ENCODE data around the gene PPARD.

The PPARD gene

DNA sequence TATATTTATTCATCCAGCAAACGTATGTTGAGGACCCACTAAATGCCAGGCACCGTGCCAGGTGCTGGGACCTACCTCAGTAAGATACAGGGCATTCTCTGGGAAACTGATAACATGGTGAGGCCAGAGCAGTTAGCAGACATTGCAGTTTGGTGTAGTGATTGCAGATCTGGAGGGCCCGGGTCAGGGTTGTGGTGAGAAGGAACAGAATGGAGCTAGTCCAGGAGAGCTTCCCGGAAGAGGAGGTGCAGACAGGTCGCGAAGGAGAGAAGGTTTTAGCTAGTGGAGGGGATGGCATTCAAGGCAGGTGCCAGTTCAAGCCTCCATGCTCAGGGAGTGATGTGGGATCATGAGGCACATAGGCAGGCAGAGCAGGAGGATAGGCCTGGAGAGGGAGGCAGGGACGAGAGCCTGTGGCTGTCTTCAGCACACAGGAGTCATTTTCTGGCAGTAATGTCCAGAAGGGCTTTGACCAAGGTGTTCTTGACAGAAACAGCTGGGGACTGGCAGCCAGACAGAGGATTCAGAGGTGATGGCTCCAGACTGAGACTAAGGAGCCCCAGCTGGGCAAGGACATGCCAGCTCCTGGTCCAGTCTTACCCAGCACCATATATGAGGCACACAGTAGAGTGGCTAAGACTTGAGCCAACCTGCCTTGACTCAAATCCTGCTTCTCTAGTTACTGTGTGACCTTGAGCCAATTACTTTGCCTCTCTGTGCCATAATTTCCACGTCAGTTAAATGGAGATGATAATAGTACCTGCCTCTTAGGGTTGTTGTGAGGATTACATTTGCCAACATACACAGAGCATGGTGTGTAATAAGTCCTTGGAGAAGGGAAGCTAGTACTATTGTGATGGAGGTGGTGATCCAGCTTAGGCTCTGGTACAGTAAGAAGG, 61.4 kb downstream of the PPARD start:
- Histone ChIP-seq H3K27ac (ENCODE audit: low read depth, low read length) (no peak overlapping the region), H3K9ac (ENCODE audit: low read depth in 1 of 2, low read length in 2 of 2) (no peak overlapping the region), H3K36me3 (ENCODE audit: control insufficient read depth in 1 of 2, insufficient read depth in 2 of 2, low read length in 2 of 2) (no peaks in the 10 kb centered on the region)

GRCh38 chr6:35406711-35407485, 64.5 kb downstream of the PPARD start:
- H3K9ac ChIP-seq (ENCODE audit: low read depth in 1 of 2, low read length in 2 of 2): no peak overlapping the region
- no peaks in the 10 kb centered on the region for H3K27me3 ChIP-seq (ENCODE audit: control insufficient read depth in 1 of 2, insufficient read depth in 2 of 2, low read length in 2 of 2)
- no peaks in the 10 kb centered on the region for H3K9me3 ChIP-seq (ENCODE audit: control insufficient read depth in 1 of 2, low read length in 2 of 2)
- H3K4me3 ChIP-seq (ENCODE audit: low read depth in 1 of 2, low read length in 2 of 2): no peak overlapping the region
- H3K36me3 ChIP-seq (ENCODE audit: control insufficient read depth in 1 of 2, insufficient read depth in 2 of 2, low read length in 2 of 2): peaks cover 0 to 7% of the 10 kb centered on the region in 2 donors
- no peak overlapping the region for H3K27ac ChIP-seq (ENCODE audit: low read depth, low read length)
- H3K4me1 ChIP-seq (ENCODE audit: control insufficient read depth in 1 of 2, insufficient read depth in 2 of 2, low read length in 2 of 2): peaks cover 0 to 8% of the 10 kb centered on the region in 2 donors

More for the DNA sequence above, 61.4 kb downstream of the PPARD start:
- Histone ChIP-seq H3K27me3 (ENCODE audit: control insufficient read depth in 1 of 2, insufficient read depth in 2 of 2, low read length in 2 of 2) (no peaks in the 10 kb centered on the region), H3K4me1 (ENCODE audit: control insufficient read depth in 1 of 2, insufficient read depth in 2 of 2, low read length in 2 of 2) (peaks cover 12 to 20% of the 10 kb centered on the region in 2 donors), H3K4me3 (ENCODE audit: low read depth in 1 of 2, low read length in 2 of 2) (no peak overlapping the region), H3K9me3 (ENCODE audit: control insufficient read depth in 1 of 2, low read length in 2 of 2) (no peaks in the 10 kb centered on the region)

GRCh38 chr6:35409245-35409644, 66.9 kb downstream of the PPARD start:
- H3K4me1 ChIP-seq (ENCODE audit: control insufficient read depth in 1 of 2, insufficient read depth in 2 of 2, low read length in 2 of 2): no peaks in the 10 kb centered on the region
- H3K4me3 ChIP-seq (ENCODE audit: low read depth in 1 of 2, low read length in 2 of 2): no peak overlapping the region
- no peaks in the 10 kb centered on the region for H3K9me3 ChIP-seq (ENCODE audit: control insufficient read depth in 1 of 2, low read length in 2 of 2)
- no peaks in the 10 kb centered on the region for H3K27me3 ChIP-seq (ENCODE audit: control insufficient read depth in 1 of 2, insufficient read depth in 2 of 2, low read length in 2 of 2)
- H3K36me3 ChIP-seq (ENCODE audit: control insufficient read depth in 1 of 2, insufficient read depth in 2 of 2, low read length in 2 of 2): peaks cover 4 to 17% of the 10 kb centered on the region in 2 donors
- no peak overlapping the region for H3K9ac ChIP-seq (ENCODE audit: low read depth in 1 of 2, low read length in 2 of 2)
- H3K27ac ChIP-seq (ENCODE audit: low read depth, low read length): no peak overlapping the region

GRCh38 chr6:35410131-35410530, 67.8 kb downstream of the PPARD start:
- H3K27ac ChIP-seq (ENCODE audit: low read depth, low read length): no peak overlapping the region
- H3K36me3 ChIP-seq (ENCODE audit: control insufficient read depth in 1 of 2, insufficient read depth in 2 of 2, low read length in 2 of 2): peaks cover 4 to 22% of the 10 kb centered on the region in 2 donors
- H3K9me3 ChIP-seq (ENCODE audit: control insufficient read depth in 1 of 2, low read length in 2 of 2): no peaks in the 10 kb centered on the region
- H3K4me3 ChIP-seq (ENCODE audit: low read depth in 1 of 2, low read length in 2 of 2): no peak overlapping the region
- H3K9ac ChIP-seq (ENCODE audit: low read depth in 1 of 2, low read length in 2 of 2): no peak overlapping the region
- H3K4me1 ChIP-seq (ENCODE audit: control insufficient read depth in 1 of 2, insufficient read depth in 2 of 2, low read length in 2 of 2): peaks cover 5 to 8% of the 10 kb centered on the region in 2 donors
- H3K27me3 ChIP-seq (ENCODE audit: control insufficient read depth in 1 of 2, insufficient read depth in 2 of 2, low read length in 2 of 2): no peaks in the 10 kb centered on the region

- no peak overlapping the region for H3K9ac ChIP-seq (ENCODE audit: low read depth in 1 of 2, low read length in 2 of 2)
- no peak overlapping the region for H3K27ac ChIP-seq (ENCODE audit: low read depth, low read length)
- H3K4me1 ChIP-seq (ENCODE audit: control insufficient read depth in 1 of 2, insufficient read depth in 2 of 2, low read length in 2 of 2): peaks cover 6 to 8% of the 10 kb centered on the region in 2 donors
- no peaks in the 10 kb centered on the region for H3K27me3 ChIP-seq (ENCODE audit: control insufficient read depth in 1 of 2, insufficient read depth in 2 of 2, low read length in 2 of 2)
- peaks cover 4 to 22% of the 10 kb centered on the region in 2 donors for H3K36me3 ChIP-seq (ENCODE audit: control insufficient read depth in 1 of 2, insufficient read depth in 2 of 2, low read length in 2 of 2)
- H3K9me3 ChIP-seq (ENCODE audit: control insufficient read depth in 1 of 2, low read length in 2 of 2): no peaks in the 10 kb centered on the region
- no peak overlapping the region for H3K4me3 ChIP-seq (ENCODE audit: low read depth in 1 of 2, low read length in 2 of 2)
Measured at GRCh38 chr6:35411066-35411465, 68.7 kb downstream of the PPARD start.

DNA sequence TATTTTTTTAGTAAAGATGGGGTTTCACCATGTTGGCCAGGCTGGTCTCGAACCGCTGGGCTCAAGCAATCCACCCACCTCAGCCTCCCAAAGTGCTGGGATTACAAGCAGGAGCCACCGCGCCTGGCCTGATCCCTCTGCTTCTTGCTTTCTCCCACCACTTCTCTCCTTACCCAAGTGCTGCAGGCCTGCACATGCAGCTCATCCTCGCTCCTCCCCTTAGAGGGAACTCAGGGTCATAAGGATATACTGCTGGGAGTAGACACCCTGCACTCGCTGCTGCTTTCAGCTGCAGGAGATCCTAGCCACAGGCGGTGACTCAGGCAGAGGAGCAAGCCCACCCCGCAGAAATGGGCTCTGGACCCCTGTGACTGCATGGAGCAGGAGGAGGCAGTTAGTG, 69.7 kb downstream of the PPARD start:
- Histone ChIP-seq H3K4me1 (ENCODE audit: control insufficient read depth in 1 of 2, insufficient read depth in 2 of 2, low read length in 2 of 2) (peaks cover 6 to 8% of the 10 kb centered on the region in 2 donors), H3K9ac (ENCODE audit: low read depth in 1 of 2, low read length in 2 of 2) (no peak overlapping the region), H3K9me3 (ENCODE audit: control insufficient read depth in 1 of 2, low read length in 2 of 2) (no peaks in the 10 kb centered on the region), H3K27ac (ENCODE audit: low read depth, low read length) (no peak overlapping the region), H3K27me3 (ENCODE audit: control insufficient read depth in 1 of 2, insufficient read depth in 2 of 2, low read length in 2 of 2) (no peaks in the 10 kb centered on the region), H3K36me3 (ENCODE audit: control insufficient read depth in 1 of 2, insufficient read depth in 2 of 2, low read length in 2 of 2) (peaks cover 4 to 28% of the 10 kb centered on the region in 2 donors), H3K4me3 (ENCODE audit: low read depth in 1 of 2, low read length in 2 of 2) (no peak overlapping the region)

DNA sequence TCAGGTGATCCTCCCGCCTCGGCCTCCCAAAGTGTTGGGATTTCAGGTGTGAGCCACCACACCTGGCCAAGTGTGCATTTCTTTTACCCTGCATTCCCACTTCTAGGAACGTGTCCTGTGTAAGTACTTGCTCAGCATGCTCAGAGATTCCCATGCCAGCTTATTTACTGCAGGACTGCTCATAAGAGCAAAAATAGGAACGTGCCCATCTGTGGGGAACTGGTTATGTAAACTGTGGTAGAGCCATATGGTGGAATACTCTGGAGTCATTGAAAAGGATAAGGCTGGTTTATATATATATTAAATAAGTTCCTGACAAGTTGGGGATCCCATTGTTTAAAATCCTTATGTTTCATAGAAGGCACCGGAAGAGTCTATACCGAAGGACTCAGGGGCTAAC, 71.6 kb downstream of the PPARD start:
- Histone ChIP-seq H3K27ac (ENCODE audit: low read depth, low read length) (no peak overlapping the region), H3K4me1 (ENCODE audit: control insufficient read depth in 1 of 2, insufficient read depth in 2 of 2, low read length in 2 of 2) (peaks cover 19 to 21% of the 10 kb centered on the region in 2 donors), H3K4me3 (ENCODE audit: low read depth in 1 of 2, low read length in 2 of 2) (no peak overlapping the region), H3K9ac (ENCODE audit: low read depth in 1 of 2, low read length in 2 of 2) (no peak overlapping the region), H3K36me3 (ENCODE audit: control insufficient read depth in 1 of 2, insufficient read depth in 2 of 2, low read length in 2 of 2) (peaks cover 4 to 28% of the 10 kb centered on the region in 2 donors), H3K9me3 (ENCODE audit: control insufficient read depth in 1 of 2, low read length in 2 of 2) (no peaks in the 10 kb centered on the region), H3K27me3 (ENCODE audit: control insufficient read depth in 1 of 2, insufficient read depth in 2 of 2, low read length in 2 of 2) (no peaks in the 10 kb centered on the region)

- Histone ChIP-seq H3K9me3 (ENCODE audit: control insufficient read depth in 1 of 2, low read length in 2 of 2) (no peaks in the 10 kb centered on the region), H3K4me1 (ENCODE audit: control insufficient read depth in 1 of 2, insufficient read depth in 2 of 2, low read length in 2 of 2) (peaks cover 22 to 26% of the 10 kb centered on the region in 2 donors), H3K36me3 (ENCODE audit: control insufficient read depth in 1 of 2, insufficient read depth in 2 of 2, low read length in 2 of 2) (peaks cover 4 to 32% of the 10 kb centered on the region in 2 donors), H3K27ac (ENCODE audit: low read depth, low read length) (no peak overlapping the region), H3K27me3 (ENCODE audit: control insufficient read depth in 1 of 2, insufficient read depth in 2 of 2, low read length in 2 of 2) (no peaks in the 10 kb centered on the region), H3K9ac (ENCODE audit: low read depth in 1 of 2, low read length in 2 of 2) (no peak overlapping the region), H3K4me3 (ENCODE audit: low read depth in 1 of 2, low read length in 2 of 2) (no peak overlapping the region)
Measured at GRCh38 chr6:35415065-35415891, 72.9 kb downstream of the PPARD start.

- Histone ChIP-seq H3K27ac (ENCODE audit: low read depth, low read length) (no peak overlapping the region), H3K36me3 (ENCODE audit: control insufficient read depth in 1 of 2, insufficient read depth in 2 of 2, low read length in 2 of 2) (peaks cover 5 to 35% of the 10 kb centered on the region in 2 donors), H3K9ac (ENCODE audit: low read depth in 1 of 2, low read length in 2 of 2) (no peak overlapping the region), H3K27me3 (ENCODE audit: control insufficient read depth in 1 of 2, insufficient read depth in 2 of 2, low read length in 2 of 2) (no peaks in the 10 kb centered on the region), H3K4me1 (ENCODE audit: control insufficient read depth in 1 of 2, insufficient read depth in 2 of 2, low read length in 2 of 2) (peaks cover 22 to 26% of the 10 kb centered on the region in 2 donors), H3K4me3 (ENCODE audit: low read depth in 1 of 2, low read length in 2 of 2) (no peak overlapping the region), H3K9me3 (ENCODE audit: control insufficient read depth in 1 of 2, low read length in 2 of 2) (no peaks in the 10 kb centered on the region)
Measured at GRCh38 chr6:35417979-35418661, 75.8 kb downstream of the PPARD start.
